Measurements from ENCODE around the gene ARHGAP22.

GRCh38 chr10:48587101-48587500, 17.8 kb downstream of the ARHGAP22 start:
- TF ChIP-seq FOXA1 (IDR thresholded peaks at IDR 0.05), result no peak
- TF ChIP-seq, protein P1, sequence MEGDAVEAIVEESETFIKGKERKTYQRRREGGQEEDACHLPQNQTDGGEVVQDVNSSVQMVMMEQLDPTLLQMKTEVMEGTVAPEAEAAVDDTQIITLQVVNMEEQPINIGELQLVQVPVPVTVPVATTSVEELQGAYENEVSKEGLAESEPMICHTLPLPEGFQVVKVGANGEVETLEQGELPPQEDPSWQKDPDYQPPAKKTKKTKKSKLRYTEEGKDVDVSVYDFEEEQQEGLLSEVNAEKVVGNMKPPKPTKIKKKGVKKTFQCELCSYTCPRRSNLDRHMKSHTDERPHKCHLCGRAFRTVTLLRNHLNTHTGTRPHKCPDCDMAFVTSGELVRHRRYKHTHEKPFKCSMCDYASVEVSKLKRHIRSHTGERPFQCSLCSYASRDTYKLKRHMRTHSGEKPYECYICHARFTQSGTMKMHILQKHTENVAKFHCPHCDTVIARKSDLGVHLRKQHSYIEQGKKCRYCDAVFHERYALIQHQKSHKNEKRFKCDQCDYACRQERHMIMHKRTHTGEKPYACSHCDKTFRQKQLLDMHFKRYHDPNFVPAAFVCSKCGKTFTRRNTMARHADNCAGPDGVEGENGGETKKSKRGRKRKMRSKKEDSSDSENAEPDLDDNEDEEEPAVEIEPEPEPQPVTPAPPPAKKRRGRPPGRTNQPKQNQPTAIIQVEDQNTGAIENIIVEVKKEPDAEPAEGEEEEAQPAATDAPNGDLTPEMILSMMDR (IDR thresholded peaks at IDR 0.05; ENCODE audit: low read depth, low read length, missing input control), result no peak
